ENCODE measurements around the gene STRIT1.

- TF ChIP-seq CTCF (conservative IDR thresholded peaks at IDR 0.05; ENCODE audit: low read length) (no peak), EZH2phosphoT487 (IDR thresholded peaks at IDR 0.05; ENCODE audit: borderline replicate concordance) (no peak)
These were observed 15.3 kb upstream of the STRIT1 start for GRCh38 chr3:155308831-155309230.

All from Loucy (cell line).